HepG2 (cell line): ENCODE results near the gene CCDC148. TPM values are rescaled to one million over a fixed set of nuclear protein-coding genes. Genes with fewer than 3 reads are reported as not detected.
A peak's percentile ranks its signal among the peaks of the same experiment; 100 is the strongest.

Source experiments
- AFF4 ChIP-seq: sonication (generic); formaldehyde crosslinking; IDR thresholded peaks from 2 replicates; pipeline ENCODE4 v1.4.0; 2020; ENCODE audit warnings: missing genetic modification reagents
- GPN1 ChIP-seq: sonication (generic); formaldehyde crosslinking; IDR thresholded peaks from 2 replicates; pipeline ENCODE4 v1.5.1; 2020; ENCODE audit warnings: missing genetic modification reagents, borderline replicate concordance
- KDM5A ChIP-seq: fragments of 200-600 bp; sonication (generic); IDR thresholded peaks from 2 replicates; pipeline ENCODE4 v1.7.0; 2018; ENCODE audit warnings: antibody characterized with exemption, mild to moderate bottlenecking, low read length, borderline replicate concordance
- LRRFIP1 ChIP-seq: sonication (generic); formaldehyde crosslinking; conservative IDR thresholded peaks from 2 replicates; pipeline ENCODE4 v1.4.0; 2020; ENCODE audit warnings: missing genetic modification reagents
- MZF1 ChIP-seq: sonication (generic); formaldehyde crosslinking; IDR thresholded peaks from 2 replicates; pipeline ENCODE4 v1.8.1; 2023; ENCODE audit warnings: mild to moderate bottlenecking, missing genetic modification reagents, borderline replicate concordance
- PBX2 ChIP-seq: IDR thresholded peaks from 2 replicates; pipeline ENCODE4 v1.6.1; 2016; ENCODE audit warnings: control low read depth
- PHF20 ChIP-seq: sonication (generic); formaldehyde crosslinking; IDR thresholded peaks from 2 replicates; pipeline ENCODE4 v1.5.0; 2020; ENCODE audit warnings: mild to moderate bottlenecking, missing genetic modification reagents
- PHF8 ChIP-seq: sonication (generic); formaldehyde crosslinking; IDR thresholded peaks from 2 replicates; pipeline ENCODE4 v1.5.0; 2020; ENCODE audit warnings: missing genetic modification reagents
- POLR2G ChIP-seq: fragments of 200-400 bp; formaldehyde crosslinking; IDR thresholded peaks from 2 replicates; pipeline ENCODE4 v1.6.1; 2018; ENCODE audit warnings: mild to moderate bottlenecking, low read depth, low read length, moderate library complexity
- SRSF1 ChIP-seq: fragments of 200-400 bp; formaldehyde crosslinking; optimal IDR thresholded peaks from 2 replicates; pipeline ENCODE3; 2017; ENCODE audit warnings: mild to moderate bottlenecking, low read depth, low read length, moderate library complexity
- TBP ChIP-seq: sonication (generic); formaldehyde crosslinking; IDR thresholded peaks from 2 replicates; pipeline ENCODE4 v1.5.0; 2020; ENCODE audit warnings: missing genetic modification reagents
- ZFAT ChIP-seq: sonication (generic); formaldehyde crosslinking; conservative IDR thresholded peaks from 2 replicates; pipeline ENCODE4 v1.8.1; 2023; ENCODE audit warnings: missing genetic modification reagents, inconsistent platforms
- ZMAT5 ChIP-seq: sonication (generic); formaldehyde crosslinking; IDR thresholded peaks from 2 replicates; pipeline ENCODE4 v1.5.0; 2020; ENCODE audit warnings: mild to moderate bottlenecking, low read depth, missing genetic modification reagents, borderline replicate concordance
- ZNF17 ChIP-seq: sonication (generic); formaldehyde crosslinking; IDR thresholded peaks from 2 replicates; pipeline ENCODE4 v1.5.0; 2020; ENCODE audit warnings: mild to moderate bottlenecking, missing genetic modification reagents
- ZNF253 ChIP-seq: sonication (generic); formaldehyde crosslinking; IDR thresholded peaks from 2 replicates; pipeline ENCODE4 v1.8.0; 2022; ENCODE audit warnings: mild to moderate bottlenecking, missing genetic modification reagents, borderline replicate concordance
- ZNF484 ChIP-seq: sonication (generic); formaldehyde crosslinking; IDR thresholded peaks from 2 replicates; pipeline ENCODE4 v1.5.1; 2020; ENCODE audit warnings: mild to moderate bottlenecking, low read depth, missing genetic modification reagents, borderline replicate concordance
- ZNF580 ChIP-seq: IDR thresholded peaks from 2 replicates; pipeline ENCODE4 v1.6.1; 2016; ENCODE audit warnings: low read depth, borderline replicate concordance
- ZNF788 ChIP-seq: sonication (generic); formaldehyde crosslinking; IDR thresholded peaks from 2 replicates; pipeline ENCODE4 v1.5.0; 2020; ENCODE audit warnings: mild to moderate bottlenecking, missing genetic modification reagents, borderline replicate concordance
- ZNF816 ChIP-seq: sonication (generic); formaldehyde crosslinking; IDR thresholded peaks from 2 replicates; pipeline ENCODE4 v1.8.0; 2022; ENCODE audit warnings: missing genetic modification reagents, mild to moderate bottlenecking, borderline replicate concordance
- ZNF850 ChIP-seq: sonication (generic); formaldehyde crosslinking; conservative IDR thresholded peaks from 2 replicates; pipeline ENCODE4 v1.9.0; 2021; ENCODE audit warnings: mild to moderate bottlenecking, missing genetic modification reagents
- ZSCAN30 ChIP-seq: sonication (generic); formaldehyde crosslinking; IDR thresholded peaks from 2 replicates; pipeline ENCODE4 v1.5.0; 2020; ENCODE audit warnings: mild to moderate bottlenecking, missing genetic modification reagents
- polyA plus RNA-seq, 8 experiments: library from polyadenylated mRNA; depleted of rRNA in 3 of 8; stranded (reverse) in 7 of 8; unstranded in 1 of 8; fragments of >200 nt; fragmentation: Illumina TruSeq in 4 of 8; extraction: Trizol in 4 of 8; gene quantifications; 2 replicates each; pipeline versions ENCODE4 v1.2.1 to v1.2.3, GENCODE V29; 2011 to 2016; ENCODE audit warnings: low read depth in 4 of 8, missing spikeins in 1 of 8, mixed read lengths in 1 of 8; ENCODE audit not compliant: insufficient read depth in 1 of 8
- total RNA-seq, 5 experiments: library from RNA; depleted of rRNA; stranded (reverse); fragments of >200 nt; fragmentation: Illumina TruSeq; extraction: Trizol; gene quantifications; 2 replicates each; pipeline ENCODE4 v1.2.3, GENCODE V29; 2016; ENCODE audit warnings: low read depth in 1 of 5

The CCDC148 gene
- total and polyA plus RNA-seq, 2 of the 13 experiments (the other 11 are each of a cell fraction or from before 2014, with no cell fraction given) = 0.30 to 0.49 TPM

- TF ChIP-seq ZMAT5 (CRISPR knock-in tag) (no peak), ZNF17 (CRISPR knock-in tag) (no peak), ZNF850 (no peak), AFF4 (CRISPR knock-in tag) (no peak), ZNF484 (CRISPR knock-in tag) (no peak), PHF8 (CRISPR knock-in tag) (peak; percentile 27; the same call in 1 of the 2 replicates), ZNF253 (CRISPR knock-in tag) (no peak), SRSF1 (no peak), POLR2G (peak; percentile 86), PHF20 (CRISPR knock-in tag) (no peak), MZF1 (CRISPR knock-in tag) (no peak), ZNF788 (CRISPR knock-in tag) (peak; percentile 70; the same call in 1 of the 2 replicates), ZFAT (CRISPR knock-in tag) (no peak), ZNF580 (CRISPR knock-in tag) (peak; percentile 85; the same call in 1 of the 2 replicates), GPN1 (CRISPR knock-in tag) (no peak), KDM5A (no peak), TBP (no peak), LRRFIP1 (CRISPR knock-in tag) (no peak; the same call in 1 of the 2 replicates), ZNF816 (CRISPR knock-in tag) (no peak), PBX2 (CRISPR knock-in tag) (no peak), ZSCAN30 (CRISPR knock-in tag) (no peak)
Measured at GRCh38 chr2:158128168-158128973, 328.2 kb downstream of the CCDC148 start (continued).
